GM18907 (cell line): ENCODE measurements around the gene KRT32.
"Not testable (repeated sequence)": the region's sequence is repeated elsewhere in the genome, so short reads cannot be mapped to it uniquely, and the experiment has no call there.

Experiments
- ATAC-seq: cut with Tn5 transposase; IDR thresholded peaks from one replicate; pipeline ENCODE4 v1.9.1; 2021; ENCODE audit warnings: mild to moderate bottlenecking, moderate library complexity; ENCODE audit not compliant: unreplicated experiment

Gene KRT32

DNA sequence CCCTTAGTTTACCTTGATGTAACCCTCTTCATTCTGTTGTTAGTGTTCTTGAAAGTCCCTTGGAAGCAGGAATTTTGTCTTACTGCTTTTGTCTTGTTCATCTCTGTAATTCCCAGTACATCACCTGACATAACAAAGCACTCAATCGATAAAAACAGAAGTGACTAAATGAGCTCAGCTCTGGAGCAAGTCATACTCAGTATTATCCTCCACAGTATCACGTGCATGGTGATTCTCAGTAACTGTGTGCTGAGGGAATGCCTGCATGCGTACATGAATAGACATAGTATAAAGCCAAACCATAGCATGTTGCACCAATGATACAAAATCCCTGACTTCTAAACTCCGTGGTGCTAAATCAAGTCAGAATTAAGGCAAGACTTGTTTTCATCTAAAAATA is 33.6 kb downstream of the KRT32 start:
- ATAC-seq = no peak

GRCh38 chr17:41430376-41430775 is 36.8 kb downstream of the KRT32 start:
- not testable (repeated sequence) for ATAC-seq

GRCh38 chr17:41429667-41430066 is 37.5 kb downstream of the KRT32 start:
- no peak for ATAC-seq

GRCh38 chr17:41428591-41429291 is 38.4 kb downstream of the KRT32 start:
- ATAC-seq = no peak

- no peak for ATAC-seq
Measured at GRCh38 chr17:41424111-41424635, 43.0 kb downstream of the KRT32 start, which contains the start of gene KRT37. TSS of gene KRT37 (minus strand) at chr17:41424585. CDS start at chr17:41424523, 62 bp downstream.

- not testable (repeated sequence) for ATAC-seq
Measured at GRCh38 chr17:41422586-41422985, 44.6 kb downstream of the KRT32 start.

GRCh38 chr17:41421617-41422016 is 45.6 kb downstream of the KRT32 start:
- no peak for ATAC-seq

- no peak for ATAC-seq
Measured at GRCh38 chr17:41421116-41421515, 46.1 kb downstream of the KRT32 start.

DNA sequence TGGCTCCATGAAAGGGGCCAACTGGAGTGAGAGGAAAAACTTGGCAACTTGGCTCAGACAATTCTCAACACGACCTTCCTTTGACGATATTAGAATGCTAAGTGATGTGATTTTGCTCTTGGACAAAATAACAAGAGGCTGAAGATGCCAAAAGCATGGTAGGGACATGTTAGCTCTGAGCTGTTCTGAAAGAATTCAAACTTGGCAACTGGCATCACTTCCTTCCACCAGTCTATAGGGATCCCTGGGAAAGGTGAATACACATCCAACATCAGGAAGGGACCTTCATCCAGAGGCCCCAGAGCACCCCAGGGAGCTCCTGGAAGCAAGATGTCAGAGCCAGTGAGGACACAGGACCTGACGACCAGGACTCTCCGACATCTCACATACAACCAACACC is 47.1 kb downstream of the KRT32 start:
- no peak for ATAC-seq

DNA sequence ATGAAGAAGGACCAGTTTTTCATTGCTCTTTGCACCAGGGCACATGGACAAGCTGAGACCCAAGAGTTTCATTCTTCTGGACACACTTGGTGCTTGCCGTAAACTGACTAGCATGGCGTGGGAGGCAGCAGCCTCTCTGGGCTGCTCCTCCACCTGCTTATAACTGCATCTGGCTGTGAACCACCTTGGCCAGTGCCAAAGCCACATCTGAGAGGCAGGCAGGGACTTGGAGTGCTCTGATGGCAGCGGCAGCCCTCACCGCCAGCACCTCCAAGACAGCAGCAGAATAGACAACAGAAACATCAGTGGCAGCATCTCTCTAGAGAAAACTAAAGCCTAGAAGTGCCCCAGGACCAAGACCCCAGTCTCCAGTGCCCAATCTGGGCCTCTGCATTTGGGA is 47.5 kb downstream of the KRT32 start:
- no peak for ATAC-seq

DNA sequence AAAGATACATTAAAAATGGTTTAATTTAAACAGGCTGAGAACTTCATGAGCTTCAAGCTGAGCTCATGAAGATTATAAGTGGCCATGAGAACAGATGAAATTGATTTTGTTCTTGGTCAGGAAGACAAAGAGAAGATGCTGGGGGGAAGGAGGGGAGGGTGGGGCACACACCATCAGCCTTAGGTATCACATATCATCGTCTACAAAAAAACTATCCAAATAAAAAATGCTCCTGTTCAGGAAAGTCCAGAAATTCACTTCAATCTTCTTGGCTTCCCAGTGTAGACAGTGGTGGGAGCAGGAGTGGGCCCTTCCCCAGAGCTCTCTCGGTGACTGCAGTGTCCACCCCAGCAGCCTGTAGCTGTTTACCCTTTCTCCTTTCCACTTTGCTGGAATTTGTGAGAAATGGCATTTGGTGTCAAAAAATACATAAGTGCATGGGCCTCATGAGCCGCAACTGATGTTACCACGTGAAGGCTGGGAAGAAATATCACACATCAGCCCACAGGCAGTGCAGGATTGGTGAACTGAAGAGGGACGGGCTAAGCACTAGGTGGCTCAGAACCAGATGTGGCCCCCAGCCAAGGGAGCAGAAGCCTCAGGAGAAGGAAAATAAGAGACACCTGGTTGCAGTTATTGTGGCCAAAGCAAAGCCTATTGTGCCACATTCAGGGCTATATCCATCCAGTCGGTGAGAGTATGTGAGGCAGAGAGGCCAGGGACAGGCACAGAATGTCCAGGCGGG is 48.9 kb downstream of the KRT32 start:
- no peak for ATAC-seq

GRCh38 chr17:41417576-41418015 is 49.6 kb downstream of the KRT32 start:
- ATAC-seq = no peak

DNA sequence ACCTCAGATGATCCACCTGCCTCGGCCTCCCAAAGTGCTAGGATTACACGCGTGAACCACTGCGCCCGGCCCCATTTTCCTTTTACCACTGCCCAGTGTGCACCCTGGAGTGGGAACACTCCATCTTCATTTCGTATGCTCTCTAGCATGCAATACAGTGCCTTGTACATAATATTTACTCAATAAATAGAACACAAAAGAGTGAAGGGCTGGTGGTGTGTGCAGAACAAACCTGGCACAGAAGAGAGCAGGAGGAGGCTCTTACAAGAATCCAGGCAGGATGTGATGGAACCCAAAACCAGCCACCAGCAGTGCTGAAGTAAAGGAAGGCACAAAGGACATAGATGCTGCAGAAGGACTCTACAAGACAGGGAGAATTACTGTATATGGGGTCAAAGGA is 50.1 kb downstream of the KRT32 start:
- ATAC-seq = no peak

DNA sequence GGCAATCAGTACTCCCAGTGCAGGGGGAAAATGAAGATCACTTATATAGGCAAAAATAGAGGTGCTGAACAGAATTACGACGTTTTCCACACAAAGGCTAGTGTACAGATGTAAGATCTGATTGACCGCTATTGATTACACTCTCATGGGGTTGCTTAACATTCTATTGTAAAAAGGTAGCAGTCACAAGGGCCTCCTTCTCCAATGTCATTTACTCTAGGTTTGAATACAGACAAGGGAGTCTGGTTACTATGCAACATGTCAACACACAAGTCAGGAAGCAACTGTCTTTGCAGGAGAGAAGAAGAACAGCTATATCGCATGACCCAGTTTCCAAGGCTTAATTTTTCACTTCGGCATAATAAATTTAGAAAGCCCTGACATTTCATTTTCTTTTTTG is 50.7 kb downstream of the KRT32 start:
- no peak for ATAC-seq

- ATAC-seq = no peak
Measured at GRCh38 chr17:41415833-41416335, 51.3 kb downstream of the KRT32 start.

DNA sequence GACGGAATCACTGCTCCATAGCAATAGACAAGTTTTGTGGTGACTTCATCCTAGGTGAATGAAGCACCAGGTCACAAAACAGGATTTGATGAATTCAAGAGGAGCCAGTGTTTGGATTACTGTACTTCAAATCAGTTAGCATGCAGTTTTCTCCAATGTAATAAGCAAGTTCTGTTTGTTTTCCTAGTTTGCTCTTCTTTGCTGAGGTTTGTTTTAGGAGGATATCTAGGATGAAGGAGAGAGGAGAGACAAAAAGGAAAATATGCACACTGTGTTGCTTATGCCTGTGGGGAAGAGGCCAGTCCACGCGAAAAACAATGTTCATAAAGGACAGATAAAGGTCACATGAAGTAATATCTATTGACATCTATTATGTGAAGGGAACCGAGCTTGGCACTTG is 51.8 kb downstream of the KRT32 start:
- no peak for ATAC-seq

GRCh38 chr17:41413982-41414381 is 53.2 kb downstream of the KRT32 start:
- ATAC-seq = no peak

GRCh38 chr17:41413353-41413957 is 53.7 kb downstream of the KRT32 start:
- ATAC-seq = no peak

- ATAC-seq = no peak
Measured at GRCh38 chr17:41411072-41411840, 55.9 kb downstream of the KRT32 start.
